C4-2B (cell line): ENCODE measurements around the gene TNNC1.

Source experiments
- CTCF ChIP-seq: fragments of 450-650 bp; conservative IDR thresholded peaks from 2 replicates; pipeline ENCODE4 v1.5.1; 2017; ENCODE audit warnings: mild to moderate bottlenecking
- ZFX ChIP-seq: fragments of 450-650 bp; IDR thresholded peaks from 2 replicates; pipeline ENCODE4 v1.6.1; 2017

- TF ChIP-seq CTCF (no peak), ZFX (no peak)
These were observed 2.4 kb upstream of the TNNC1 start for GRCh38 chr3:52456169-52456799.
